ENCODE results near the gene EFEMP1.

Gene EFEMP1

GRCh38 chr2:55910077-55910476 is 13.5 kb downstream of the EFEMP1 start:
- ChIA-PET POLR2A (no interaction called here), CTCF (interaction anchor here (1.3 kb wide), 1 partner anchor 192 kb away, joined by 3 read pairs; no protein-coding TSS in a partner anchor)
- no peak for TF ChIP-seq CTCF (IDR thresholded peaks at IDR 0.05; ENCODE audit: insufficient read depth, low read length, missing control alignments)
- DNase-seq (ENCODE audit: low read depth, low spot score), result no peak
- H3K4me3 ChIP-seq (ENCODE audit: low read depth, low read length), result no peak overlapping the region

GRCh38 chr2:55907686-55908085 is 15.9 kb downstream of the EFEMP1 start:
- no peak for TF ChIP-seq CTCF (IDR thresholded peaks at IDR 0.05; ENCODE audit: insufficient read depth, low read length, missing control alignments)
- no peak overlapping the region for H3K4me3 ChIP-seq (ENCODE audit: low read depth, low read length)
- CTCF ChIA-PET, result interaction anchor here (0.5 to 1.1 kb wide), 2 partner anchors 53 to 136 kb away, joined by 3 read pairs; no protein-coding TSS in a partner anchor
- no peak for DNase-seq (ENCODE audit: low read depth, low spot score)
- POLR2A ChIA-PET, result interaction anchor here (1.2 kb wide), 1 partner anchor 15 kb away, joined by 3 read pairs; no protein-coding TSS in a partner anchor

- TF ChIP-seq CTCF (IDR thresholded peaks at IDR 0.05; ENCODE audit: insufficient read depth, low read length, missing control alignments), result no peak
- DNase-seq (ENCODE audit: low read depth, low spot score), result no peak
- no peak overlapping the region for H3K4me3 ChIP-seq (ENCODE audit: low read depth, low read length)
- POLR2A ChIA-PET, result no interaction called here
- CTCF ChIA-PET, result interaction anchor here (0.5 to 1.1 kb wide), 2 partner anchors 54 to 135 kb away, joined by 3 read pairs; no protein-coding TSS in a partner anchor
These were observed 16.6 kb downstream of the EFEMP1 start for GRCh38 chr2:55906993-55907392.

GRCh38 chr2:55903727-55904126 is 19.9 kb downstream of the EFEMP1 start:
- H3K4me3 ChIP-seq (ENCODE audit: low read depth, low read length), result no peak overlapping the region
- no peak for TF ChIP-seq CTCF (IDR thresholded peaks at IDR 0.05; ENCODE audit: insufficient read depth, low read length, missing control alignments)
- no peak for DNase-seq (ENCODE audit: low read depth, low spot score)
- ChIA-PET CTCF (interaction anchor here (2.7 kb wide), 1 partner anchor 57 kb away, joined by 8 read pairs; no protein-coding TSS in a partner anchor), POLR2A (interaction anchor here (0.8 kb wide), 1 partner anchor 20 kb away, joined by 3 read pairs; the partner anchor contains the start of gene EFEMP1)

GRCh38 chr2:55902971-55903370 is 20.6 kb downstream of the EFEMP1 start:
- no peak overlapping the region for H3K4me3 ChIP-seq (ENCODE audit: low read depth, low read length)
- ChIA-PET POLR2A (interaction anchor here (0.8 kb wide), 1 partner anchor 21 kb away, joined by 3 read pairs; the partner anchor contains the start of gene EFEMP1), CTCF (interaction anchor here (1.8 to 2.7 kb wide), 2 partner anchors 18 to 58 kb away, joined by 5 to 8 read pairs; no protein-coding TSS in a partner anchor)
- no peak for TF ChIP-seq CTCF (IDR thresholded peaks at IDR 0.05; ENCODE audit: insufficient read depth, low read length, missing control alignments)
- no peak for DNase-seq (ENCODE audit: low read depth, low spot score)

- DNase-seq (ENCODE audit: low read depth, low spot score), result no peak
- TF ChIP-seq CTCF (IDR thresholded peaks at IDR 0.05; ENCODE audit: insufficient read depth, low read length, missing control alignments), result no peak
- ChIA-PET POLR2A (no interaction called here), CTCF (interaction anchor here (1.8 to 2.7 kb wide), 2 partner anchors 17 to 59 kb away, joined by 5 to 8 read pairs; no protein-coding TSS in a partner anchor)
- H3K4me3 ChIP-seq (ENCODE audit: low read depth, low read length), result no peak overlapping the region
These were observed 21.2 kb downstream of the EFEMP1 start for GRCh38 chr2:55902429-55902828.

All from AG04449 (cell line).